SK-N-SH (cell line): ENCODE data around the gene PARP14.

Experiments
- CHD2 ChIP-seq: fragments of 150-350 bp; IDR thresholded peaks from 2 replicates; pipeline ENCODE4 v1.6.1; 2018; ENCODE audit warnings: low read length; ENCODE audit not compliant: partially characterized antibody
- CTCF ChIP-seq: fragments of 200-600 bp; sonication (generic); IDR thresholded peaks from 2 replicates; pipeline ENCODE4 v1.6.1; 2017; ENCODE audit warnings: antibody characterized with exemption, mild to moderate bottlenecking, moderate library complexity
- NRF1 ChIP-seq: IDR thresholded peaks from 2 replicates; pipeline ENCODE4 v1.6.1; 2012; ENCODE audit warnings: low read depth, mild to moderate bottlenecking, low read length
- SIN3A ChIP-seq: IDR thresholded peaks from 2 replicates; pipeline ENCODE4 v1.6.1; 2012; ENCODE audit warnings: low read depth, mild to moderate bottlenecking, low read length, moderate library complexity, borderline replicate concordance

GRCh38 chr3:122697952-122698620, 17.4 kb downstream of the PARP14 start:
- no peak for TF ChIP-seq CTCF
- no peak for TF ChIP-seq NRF1
- TF ChIP-seq SIN3A: no peak
- no peak for TF ChIP-seq CHD2
